Measurements from ENCODE around the gene CARD10.

The CARD10 gene

GRCh38 chr22:37462436-37462835 lies 56.8 kb downstream of the CARD10 start:
- no peak for FAIRE-seq

GRCh38 chr22:37461961-37462360 lies 57.3 kb downstream of the CARD10 start:
- no peak for FAIRE-seq

GRCh38 chr22:37460684-37461083 lies 58.5 kb downstream of the CARD10 start:
- FAIRE-seq: no peak

GRCh38 chr22:37459206-37459605 lies 60.0 kb downstream of the CARD10 start:
- FAIRE-seq: no peak

- FAIRE-seq: no peak
These were observed 61.9 kb downstream of the CARD10 start for GRCh38 chr22:37457093-37457893.

GRCh38 chr22:37456346-37456745 lies 62.9 kb downstream of the CARD10 start:
- no peak for FAIRE-seq

GRCh38 chr22:37455896-37456295 lies 63.3 kb downstream of the CARD10 start:
- no peak for FAIRE-seq

GRCh38 chr22:37454857-37455686 lies 64.1 kb downstream of the CARD10 start:
- no peak for FAIRE-seq

GRCh38 chr22:37453696-37454095 lies 65.5 kb downstream of the CARD10 start:
- FAIRE-seq: no peak

GRCh38 chr22:37451218-37451617 lies 68.0 kb downstream of the CARD10 start:
- no peak for FAIRE-seq

GRCh38 chr22:37449331-37450001 lies 69.7 kb downstream of the CARD10 start:
- FAIRE-seq: no peak

- no peak for FAIRE-seq
These were observed 70.6 kb downstream of the CARD10 start for GRCh38 chr22:37448516-37449127.

- no peak for FAIRE-seq
These were observed 73.7 kb downstream of the CARD10 start for GRCh38 chr22:37445501-37445900.

- FAIRE-seq: no peak
These were observed 75.2 kb downstream of the CARD10 start for GRCh38 chr22:37443977-37444376.

GRCh38 chr22:37443086-37443485 lies 76.1 kb downstream of the CARD10 start:
- FAIRE-seq: no peak

- no peak for FAIRE-seq
These were observed 76.7 kb downstream of the CARD10 start for GRCh38 chr22:37442537-37442936.

GRCh38 chr22:37442135-37442534 lies 77.1 kb downstream of the CARD10 start:
- no peak for FAIRE-seq

GRCh38 chr22:37440875-37441274 lies 78.3 kb downstream of the CARD10 start:
- no peak for FAIRE-seq

All from G401.6 (cell line).